ENCODE measurements around the gene PSMD1. TPM values are rescaled to one million over a fixed set of nuclear protein-coding genes. Genes with fewer than 3 reads are reported as not detected.
A peak's percentile ranks its signal among the peaks of the same experiment; 100 is the strongest.

PSMD1 gene
- total and polyA plus RNA-seq, 7 donors, result 41.2 to 90.3 (median 50.7) TPM

DNA sequence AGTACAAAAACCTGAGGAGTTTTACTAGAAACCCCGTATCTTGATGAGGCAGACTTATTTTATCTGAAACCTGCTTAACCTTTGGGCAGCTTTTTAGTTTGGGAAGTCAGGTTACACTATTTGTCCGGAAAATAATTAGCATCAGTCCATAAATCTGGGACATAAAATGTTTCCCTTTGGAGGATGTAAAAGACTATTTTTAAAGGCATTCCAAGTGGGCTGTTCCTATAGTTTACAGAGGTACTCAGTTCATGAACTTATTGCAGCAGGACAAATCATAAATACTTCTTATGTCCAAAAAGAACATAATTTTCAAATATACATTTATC, 61.9 kb downstream of the PSMD1 start:
- no peaks in the 10 kb centered on the region for H3K36me3 ChIP-seq
- intact Hi-C loops (cut with DNase I), result no loop called here
- no peaks in the 10 kb centered on the region for H3K27me3 ChIP-seq
- no peak for TF ChIP-seq POLR2A (IDR thresholded peaks at IDR 0.05)
- no peak for TF ChIP-seq EP300 (IDR thresholded peaks at IDR 0.05)
- no peak for TF ChIP-seq POLR2AphosphoS5 (IDR thresholded peaks at IDR 0.05)
- TF ChIP-seq, protein P1, sequence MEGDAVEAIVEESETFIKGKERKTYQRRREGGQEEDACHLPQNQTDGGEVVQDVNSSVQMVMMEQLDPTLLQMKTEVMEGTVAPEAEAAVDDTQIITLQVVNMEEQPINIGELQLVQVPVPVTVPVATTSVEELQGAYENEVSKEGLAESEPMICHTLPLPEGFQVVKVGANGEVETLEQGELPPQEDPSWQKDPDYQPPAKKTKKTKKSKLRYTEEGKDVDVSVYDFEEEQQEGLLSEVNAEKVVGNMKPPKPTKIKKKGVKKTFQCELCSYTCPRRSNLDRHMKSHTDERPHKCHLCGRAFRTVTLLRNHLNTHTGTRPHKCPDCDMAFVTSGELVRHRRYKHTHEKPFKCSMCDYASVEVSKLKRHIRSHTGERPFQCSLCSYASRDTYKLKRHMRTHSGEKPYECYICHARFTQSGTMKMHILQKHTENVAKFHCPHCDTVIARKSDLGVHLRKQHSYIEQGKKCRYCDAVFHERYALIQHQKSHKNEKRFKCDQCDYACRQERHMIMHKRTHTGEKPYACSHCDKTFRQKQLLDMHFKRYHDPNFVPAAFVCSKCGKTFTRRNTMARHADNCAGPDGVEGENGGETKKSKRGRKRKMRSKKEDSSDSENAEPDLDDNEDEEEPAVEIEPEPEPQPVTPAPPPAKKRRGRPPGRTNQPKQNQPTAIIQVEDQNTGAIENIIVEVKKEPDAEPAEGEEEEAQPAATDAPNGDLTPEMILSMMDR (IDR thresholded peaks at IDR 0.05), result no peak
- H3K4me1 ChIP-seq, result peaks cover 0 to 26% (median 14%) of the 10 kb centered on the region in 4 donors
- H3K9me3 ChIP-seq, result no peaks in the 10 kb centered on the region
- H3K27ac ChIP-seq, result peak overlapping the region; percentile 7 to 70 (median 42)
- DNase-seq, result no peak
- peak overlapping the region in 1 of 4 donors; percentile 43 for H3K4me3 ChIP-seq
- WGBS, 2 donors, result 70 to 76% methylated on average over 2 of the region's 2 CpGs

DNA sequence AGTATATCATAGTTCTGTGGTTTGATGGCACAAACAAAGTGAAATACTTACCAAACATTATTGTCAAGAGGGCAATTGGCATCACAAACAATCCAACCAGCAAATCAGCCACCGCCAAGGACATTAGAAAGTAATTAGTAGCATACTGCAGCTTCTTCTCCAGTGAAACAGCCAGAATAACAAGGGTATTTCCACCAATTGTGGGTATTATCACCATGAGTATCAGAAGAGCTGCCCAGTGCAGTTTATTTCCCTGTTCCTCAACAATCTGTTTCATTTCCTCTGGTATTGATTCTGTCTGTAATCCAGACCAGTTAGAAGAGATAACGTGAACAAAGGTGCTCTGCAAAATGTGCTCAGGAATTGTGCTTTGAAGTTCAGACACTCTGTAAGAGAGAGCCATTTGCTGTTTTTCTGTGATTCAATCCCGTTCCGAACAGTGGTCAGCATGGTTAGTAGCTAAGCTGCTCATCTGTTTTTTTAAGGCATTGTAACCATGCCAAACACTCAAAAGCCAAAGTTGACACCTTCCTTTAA, 66.8 kb downstream of the PSMD1 start:
- 70 to 79% methylated on average over 4 of the region's 4 CpGs for WGBS, 2 donors
- H3K36me3 ChIP-seq, result no peaks in the 10 kb centered on the region
- H3K9me3 ChIP-seq, result no peaks in the 10 kb centered on the region
- intact Hi-C loops (cut with DNase I), result no loop called here
- peak overlapping the region; percentile 3 to 70 (median 44) for H3K27ac ChIP-seq
- H3K4me1 ChIP-seq, result peaks cover 0 to 36% (median 6%) of the 10 kb centered on the region in 4 donors
- DNase-seq, result no peak
- peak in 1 of 4 donors; percentile 28 for TF ChIP-seq POLR2AphosphoS5 (IDR thresholded peaks at IDR 0.05)
- TF ChIP-seq, protein P1 (IDR thresholded peaks at IDR 0.05), result no peak
- H3K4me3 ChIP-seq, result peak overlapping the region; percentile 14 to 43 (median 26)
- H3K27me3 ChIP-seq, result no peaks in the 10 kb centered on the region

DNA sequence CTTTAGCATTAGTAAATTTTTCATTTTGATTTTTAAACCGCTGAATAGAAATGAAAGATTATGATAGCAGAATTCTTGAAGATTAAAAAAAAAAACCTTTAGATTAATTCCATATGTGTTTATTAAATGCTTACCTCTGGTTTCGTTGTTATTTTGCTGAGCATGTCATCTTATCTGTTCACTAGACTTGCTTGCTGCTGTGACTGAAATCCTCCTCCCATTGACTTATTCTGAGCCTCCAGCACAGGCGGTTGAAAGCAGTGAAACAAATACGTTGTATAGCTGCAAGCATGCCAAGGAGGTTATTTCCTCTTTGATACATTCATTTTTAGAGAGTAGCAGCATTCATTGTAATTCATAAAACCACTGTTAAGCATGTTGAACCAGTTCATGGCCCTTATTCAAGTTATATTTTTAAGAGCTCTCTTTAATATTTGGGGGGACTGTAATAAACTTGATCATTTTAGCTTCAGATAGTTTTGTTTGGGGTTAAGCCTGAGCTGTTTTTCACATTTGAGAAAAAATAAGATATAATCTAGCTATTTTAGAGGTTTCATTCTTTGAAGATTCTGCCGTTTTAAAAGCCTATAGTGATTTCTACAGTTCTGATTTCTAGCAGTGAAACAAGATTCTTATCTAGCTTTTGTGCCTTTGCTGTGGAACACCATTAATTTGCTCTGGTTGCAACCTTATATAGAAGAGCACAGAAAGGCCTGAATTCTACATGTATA, 68.3 kb downstream of the PSMD1 start, which contains the start of gene HTR2B:
HTR2B (minus strand) TSS at position 205 of the 731 bp plus-strand sequence. CDS start 1,278 bp downstream, outside the sequence.
- H3K4me3 ChIP-seq, result peak within 1 kb of the TSS; percentile 14 to 43 (median 26)
- intact Hi-C loops (cut with DNase I), result no loop called here
- no peaks in the 10 kb centered on the region for H3K27me3 ChIP-seq
- no peaks in the 10 kb centered on the region for H3K36me3 ChIP-seq
- peak within 1 kb of the TSS; percentile 3 to 70 (median 44) for H3K27ac ChIP-seq
- H3K4me1 ChIP-seq, result peaks cover 0 to 35% (median 8%) of the 10 kb centered on the region in 4 donors
- 62 to 83% methylated on average over 5 of the region's 5 CpGs for WGBS, 2 donors
- TF ChIP-seq EP300 (IDR thresholded peaks at IDR 0.05) (no peak), POLR2A (IDR thresholded peaks at IDR 0.05) (no peak), POLR2AphosphoS5 (IDR thresholded peaks at IDR 0.05) (peak in 2 of 4 donors; percentile 9 to 14)
- TF ChIP-seq, protein P1 (IDR thresholded peaks at IDR 0.05), result no peak
- DNase-seq, result no peak
- no peaks in the 10 kb centered on the region for H3K9me3 ChIP-seq

DNA sequence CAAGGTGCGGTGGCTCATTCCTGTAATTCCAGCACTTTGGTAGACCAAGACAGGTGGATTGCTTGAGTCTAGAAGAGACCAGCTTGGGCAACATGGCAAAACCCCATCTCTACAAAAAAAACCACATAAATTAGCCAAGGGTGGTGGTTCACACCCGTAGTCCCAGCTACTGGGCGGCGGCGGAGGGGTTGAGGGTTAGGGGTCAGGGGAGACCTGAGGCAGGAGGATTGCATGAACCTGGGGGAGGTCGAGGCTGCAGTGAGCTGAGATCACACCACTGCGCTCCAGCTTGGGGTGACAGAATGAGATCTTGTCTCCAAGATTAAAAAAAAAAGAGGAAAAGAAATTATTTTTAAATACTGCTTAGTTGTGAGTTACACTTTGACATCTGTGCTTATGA, 69.5 kb downstream of the PSMD1 start:
- Histone ChIP-seq H3K36me3 (no peaks in the 10 kb centered on the region), H3K4me1 (peaks cover 0 to 35% (median 8%) of the 10 kb centered on the region in 4 donors), H3K27ac (no peak overlapping the region), H3K4me3 (no peak overlapping the region), H3K27me3 (no peaks in the 10 kb centered on the region), H3K9me3 (no peaks in the 10 kb centered on the region)
- DNase-seq, result no peak
- TF ChIP-seq POLR2A (IDR thresholded peaks at IDR 0.05) (no peak), EP300 (IDR thresholded peaks at IDR 0.05) (no peak), POLR2AphosphoS5 (IDR thresholded peaks at IDR 0.05) (no peak)
- TF ChIP-seq, protein P1 (IDR thresholded peaks at IDR 0.05), result no peak
- WGBS, 2 donors, result 92 to 96% methylated on average over 7 of the region's 7 CpGs
- intact Hi-C loops (cut with DNase I), result no loop called here
